HepG2 (cell line): ENCODE results near the gene IRF3. TPM values are rescaled to one million over a fixed set of nuclear protein-coding genes. Genes with fewer than 3 reads are reported as not detected.

Experiments used
- DNMT3B ChIP-seq: conservative IDR thresholded peaks from 2 replicates; pipeline ENCODE4 v1.6.1; 2016; ENCODE audit warnings: missing biosample characterization, control low read depth
- GFI1 ChIP-seq: sonication (generic); formaldehyde crosslinking; IDR thresholded peaks from 2 replicates; pipeline ENCODE4 v1.5.0; 2020; ENCODE audit warnings: missing genetic modification reagents, mild to moderate bottlenecking, borderline replicate concordance
- HBP1 ChIP-seq: IDR thresholded peaks from 2 replicates; pipeline ENCODE4 v1.6.1; 2016; ENCODE audit warnings: low read depth, control low read depth
- KDM6A ChIP-seq: IDR thresholded peaks from 2 replicates; pipeline ENCODE4 v1.6.1; 2016; ENCODE audit warnings: low read depth
- NR3C1 ChIP-seq: sonication (generic); formaldehyde crosslinking; IDR thresholded peaks from 2 replicates; pipeline ENCODE4 v1.4.0; 2020; ENCODE audit warnings: missing genetic modification reagents
- NRL ChIP-seq: sonication (generic); formaldehyde crosslinking; IDR thresholded peaks from 2 replicates; pipeline ENCODE4 v1.5.0; 2020; ENCODE audit warnings: missing genetic modification reagents, mild to moderate bottlenecking, moderate library complexity, borderline replicate concordance
- PRDM10 ChIP-seq: sonication (generic); formaldehyde crosslinking; IDR thresholded peaks from 2 replicates; pipeline ENCODE4 v1.4.0; 2020; ENCODE audit warnings: low read depth, missing genetic modification reagents
- SCMH1 ChIP-seq: sonication (generic); formaldehyde crosslinking; IDR thresholded peaks from 2 replicates; pipeline ENCODE4 v1.9.0; 2021; ENCODE audit warnings: missing genetic modification reagents, mild to moderate bottlenecking, borderline replicate concordance
- SP2 ChIP-seq: sonication (generic); formaldehyde crosslinking; IDR thresholded peaks from 2 replicates; pipeline ENCODE4 v1.5.1; 2020; ENCODE audit warnings: mild to moderate bottlenecking, missing genetic modification reagents
- SPEN ChIP-seq: sonication (generic); formaldehyde crosslinking; IDR thresholded peaks from 2 replicates; pipeline ENCODE4 v1.5.1; 2020; ENCODE audit warnings: low read depth, mild to moderate bottlenecking, missing genetic modification reagents
- YY1 ChIP-seq: IDR thresholded peaks from 2 replicates; pipeline ENCODE4 v1.6.1; 2011; ENCODE audit warnings: low read length, low read depth, moderate library complexity, mild to moderate bottlenecking; ENCODE audit not compliant: insufficient read depth, insufficient replicate concordance
- ZBTB34 ChIP-seq: sonication (generic); formaldehyde crosslinking; IDR thresholded peaks from 2 replicates; pipeline ENCODE4 v1.8.0; 2022; ENCODE audit warnings: mild to moderate bottlenecking, missing genetic modification reagents
- ZBTB4 ChIP-seq: sonication (generic); formaldehyde crosslinking; IDR thresholded peaks from 2 replicates; pipeline ENCODE4 v1.4.0; 2020; ENCODE audit warnings: missing genetic modification reagents, mild to moderate bottlenecking, borderline replicate concordance
- ZNF335 ChIP-seq: sonication (generic); formaldehyde crosslinking; IDR thresholded peaks from 2 replicates; pipeline ENCODE4 v1.4.0; 2020; ENCODE audit warnings: missing genetic modification reagents
- ZNF484 ChIP-seq: sonication (generic); formaldehyde crosslinking; IDR thresholded peaks from 2 replicates; pipeline ENCODE4 v1.5.1; 2020; ENCODE audit warnings: mild to moderate bottlenecking, low read depth, missing genetic modification reagents, borderline replicate concordance
- ZNF740 ChIP-seq: sonication (generic); formaldehyde crosslinking; IDR thresholded peaks from 2 replicates; pipeline ENCODE4 v1.4.0; 2020; ENCODE audit warnings: missing genetic modification reagents
- ZNF790 ChIP-seq: sonication (generic); formaldehyde crosslinking; IDR thresholded peaks from 2 replicates; pipeline ENCODE4 v1.8.0; 2022; ENCODE audit warnings: missing genetic modification reagents, mild to moderate bottlenecking, borderline replicate concordance
- ZNF841 ChIP-seq: sonication (generic); formaldehyde crosslinking; IDR thresholded peaks from 2 replicates; pipeline ENCODE4 v1.8.1; 2023; ENCODE audit warnings: missing genetic modification reagents, borderline replicate concordance
- ZZZ3 ChIP-seq: sonication (generic); formaldehyde crosslinking; IDR thresholded peaks from 2 replicates; pipeline ENCODE4 v1.4.0; 2020; ENCODE audit warnings: missing genetic modification reagents, mild to moderate bottlenecking, borderline replicate concordance
- polyA plus RNA-seq, 8 experiments: library from polyadenylated mRNA; depleted of rRNA in 3 of 8; stranded (reverse) in 7 of 8; unstranded in 1 of 8; fragments of >200 nt; fragmentation: Illumina TruSeq in 4 of 8; extraction: Trizol in 4 of 8; gene quantifications; 2 replicates each; pipeline versions ENCODE4 v1.2.1 to v1.2.3, GENCODE V29; 2011 to 2016; ENCODE audit warnings: low read depth in 4 of 8, missing spikeins in 1 of 8, mixed read lengths in 1 of 8; ENCODE audit not compliant: insufficient read depth in 1 of 8
- total RNA-seq, 5 experiments: library from RNA; depleted of rRNA; stranded (reverse); fragments of >200 nt; fragmentation: Illumina TruSeq; extraction: Trizol; gene quantifications; 2 replicates each; pipeline ENCODE4 v1.2.3, GENCODE V29; 2016; ENCODE audit warnings: low read depth in 1 of 5

The IRF3 gene
- total and polyA plus RNA-seq, 2 of the 13 experiments (the other 11 are each of a cell fraction or from before 2014, with no cell fraction given): 61.9 to 65.5 TPM

GRCh38 chr19:49676136-49676783, 10.6 kb upstream of the IRF3 start (continued):
- TF ChIP-seq HBP1 (CRISPR knock-in tag) (peak; percentile 58; the same call in 1 of the 2 replicates), ZBTB34 (CRISPR knock-in tag) (0 out of 2 replicates have a peak, but pooled peaks have one; percentile 31), SPEN (CRISPR knock-in tag) (peak; percentile 28; the same call in 1 of the 2 replicates), KDM6A (CRISPR knock-in tag) (no peak), ZBTB4 (CRISPR knock-in tag) (no peak), ZNF841 (CRISPR knock-in tag) (no peak), SP2 (CRISPR knock-in tag) (no peak), ZNF335 (CRISPR knock-in tag) (0 out of 2 replicates have a peak, but pooled peaks have one; percentile 20), NRL (CRISPR knock-in tag) (no peak), SCMH1 (no peak), PRDM10 (peak; percentile 100), YY1 (no peak), ZNF740 (CRISPR knock-in tag) (no peak), GFI1 (CRISPR knock-in tag) (peak; percentile 78), ZNF484 (CRISPR knock-in tag) (no peak), NR3C1 (CRISPR knock-in tag) (no peak), ZNF790 (CRISPR knock-in tag) (no peak), DNMT3B (no peak), ZZZ3 (CRISPR knock-in tag) (no peak)
